Activated CD4-positive, alpha-beta T cell treated with anti-CD3 and anti-CD28 coated beads, Interleukin-2, amount 10 ng/mL, durations not matched to agents 7 days and 5 days (primary cell): ENCODE results near the gene MED13L. TPM values are rescaled to one million over a fixed set of nuclear protein-coding genes. Genes with fewer than 3 reads are reported as not detected.

ENCODE experiments used
- CTCF ChIA-PET: fragments of 350-600 bp; sonication (Branson Sonifier 250); formaldehyde crosslinking; loops from one replicate; lab custom pipeline; 2021; ENCODE audit warnings: antibody characterized with exemption; lab: Charles Lee
- POLR2A ChIA-PET: fragments of 350-600 bp; sonication (Branson Sonifier 250); formaldehyde crosslinking; loops from one replicate; lab custom pipeline; 2021; ENCODE audit warnings: antibody characterized with exemption; lab: Charles Lee
- DNase-seq: peaks from one replicate; pipeline ENCODE4 v3.0.0-alpha.2; 2020
- H3K27ac Mint-ChIP-seq: one replicate; pipeline ENCODE4 v1.8.0; 2021; ENCODE audit warnings: mild to moderate bottlenecking, moderate library complexity, mixed read lengths
- H3K27me3 Mint-ChIP-seq: one replicate; pipeline ENCODE4 v1.8.0; 2021; ENCODE audit warnings: mixed read lengths
- H3K36me3 Mint-ChIP-seq: one replicate; pipeline ENCODE4 v1.8.0; 2021; ENCODE audit warnings: low read depth, mixed read lengths
- H3K4me1 Mint-ChIP-seq: one replicate; pipeline ENCODE4 v1.8.0; 2021; ENCODE audit warnings: mixed read lengths
- H3K4me3 Mint-ChIP-seq: one replicate; pipeline ENCODE4 v1.8.0; 2021; ENCODE audit warnings: mild to moderate bottlenecking, moderate library complexity, mixed read lengths
- H3K9me3 Mint-ChIP-seq: one replicate; pipeline ENCODE4 v1.8.0; 2021; ENCODE audit warnings: mixed read lengths
- total RNA-seq, 2 experiments: library from RNA; stranded (reverse); gene quantifications; one replicate each; pipeline ENCODE4 v1.2.3, GENCODE V29; 2021

The MED13L gene
- total RNA-seq, 2 experiments from 2014 or later = 97.1 to 99.7 TPM

DNA sequence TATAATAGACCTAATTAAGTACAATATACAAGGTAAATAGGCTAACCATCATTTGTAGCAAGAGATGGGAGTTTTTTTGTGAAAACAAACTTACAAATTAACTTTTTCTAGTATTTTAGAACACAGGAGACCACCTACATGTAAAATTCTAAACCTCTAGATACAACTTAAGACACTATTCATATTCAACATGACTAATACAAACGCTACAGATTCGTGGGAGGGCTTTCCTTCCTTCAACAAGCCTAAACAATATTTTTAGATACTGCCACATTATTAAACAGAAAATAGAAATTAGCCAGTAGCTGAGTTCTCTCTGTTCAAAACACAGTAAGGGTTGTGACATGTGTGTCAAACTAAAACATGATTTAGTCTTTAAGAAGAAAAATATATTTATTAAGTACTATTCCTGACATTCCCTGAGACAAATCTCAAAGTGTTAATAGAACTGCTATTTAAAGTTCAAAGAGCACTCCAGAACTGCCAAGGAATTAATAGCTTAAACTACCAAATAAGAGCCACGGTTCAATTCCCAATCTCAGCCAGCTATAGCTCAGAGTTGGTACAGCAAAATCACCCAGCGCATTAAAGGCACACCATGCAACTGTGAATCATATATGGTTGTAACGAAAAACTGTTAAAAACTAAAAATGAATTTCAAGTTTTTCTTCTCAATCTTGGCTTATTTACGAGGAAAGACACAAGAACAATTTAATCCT lies 10.7 kb downstream of the MED13L start:
- Mint-ChIP-seq H3K4me1 (peaks cover 24% of the 10 kb centered on the region), H3K4me3 (no peak overlapping the region), H3K36me3 (peaks cover 6% of the 10 kb centered on the region), H3K9me3 (no peaks in the 10 kb centered on the region), H3K27ac (no peak overlapping the region), H3K27me3 (no peaks in the 10 kb centered on the region)
- no peak for DNase-seq
- CTCF ChIA-PET = interaction anchor here (1.0 to 1.2 kb wide), 2 partner anchors 18 to 19 kb away, joined by 3 read pairs; no protein-coding TSS in a partner anchor
- POLR2A ChIA-PET = no interaction called here

DNA sequence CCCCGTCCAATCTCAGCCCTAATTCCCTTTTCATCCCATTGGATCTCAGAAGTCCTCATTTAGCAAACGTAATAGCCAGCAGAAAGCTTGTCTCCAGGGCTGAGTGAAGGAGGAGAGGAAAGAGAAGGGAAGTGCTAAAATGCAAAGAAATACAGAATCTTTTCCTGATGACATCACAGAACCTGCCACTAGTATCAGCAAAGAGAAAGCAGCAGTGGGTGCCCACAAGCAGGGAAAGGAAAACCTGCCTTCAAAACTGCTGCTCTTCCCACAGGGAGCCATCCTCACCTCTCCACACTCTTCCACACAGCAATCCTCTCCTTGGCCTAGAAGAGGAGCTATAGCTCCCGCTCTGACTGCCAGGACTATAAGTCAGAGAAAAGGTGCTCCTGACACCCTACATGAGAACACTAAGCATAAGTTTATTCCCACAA lies 11.3 kb downstream of the MED13L start:
- H3K9me3 Mint-ChIP-seq = no peaks in the 10 kb centered on the region
- peaks cover 3% of the 10 kb centered on the region for H3K36me3 Mint-ChIP-seq
- ChIA-PET POLR2A (no interaction called here), CTCF (no interaction called here)
- H3K27ac Mint-ChIP-seq = no peak overlapping the region
- no peak for DNase-seq
- no peaks in the 10 kb centered on the region for H3K27me3 Mint-ChIP-seq
- no peak overlapping the region for H3K4me3 Mint-ChIP-seq
- peaks cover 25% of the 10 kb centered on the region for H3K4me1 Mint-ChIP-seq

GRCh38 chr12:116265351-116266147 lies 11.9 kb downstream of the MED13L start:
- Mint-ChIP-seq H3K4me1 (peaks cover 31% of the 10 kb centered on the region), H3K9me3 (no peaks in the 10 kb centered on the region), H3K27me3 (no peaks in the 10 kb centered on the region), H3K36me3 (peaks cover 3% of the 10 kb centered on the region), H3K4me3 (no peak overlapping the region), H3K27ac (no peak overlapping the region)
- DNase-seq = no peak
- CTCF ChIA-PET = no interaction called here
- POLR2A ChIA-PET = no interaction called here

- Mint-ChIP-seq H3K27me3 (no peaks in the 10 kb centered on the region), H3K4me1 (peaks cover 37% of the 10 kb centered on the region), H3K4me3 (no peak overlapping the region), H3K36me3 (peaks cover 3% of the 10 kb centered on the region), H3K27ac (no peak overlapping the region), H3K9me3 (no peaks in the 10 kb centered on the region)
- CTCF ChIA-PET = no interaction called here
- no peak for DNase-seq
- POLR2A ChIA-PET = no interaction called here
These were observed 12.9 kb downstream of the MED13L start for GRCh38 chr12:116264525-116265070.

DNA sequence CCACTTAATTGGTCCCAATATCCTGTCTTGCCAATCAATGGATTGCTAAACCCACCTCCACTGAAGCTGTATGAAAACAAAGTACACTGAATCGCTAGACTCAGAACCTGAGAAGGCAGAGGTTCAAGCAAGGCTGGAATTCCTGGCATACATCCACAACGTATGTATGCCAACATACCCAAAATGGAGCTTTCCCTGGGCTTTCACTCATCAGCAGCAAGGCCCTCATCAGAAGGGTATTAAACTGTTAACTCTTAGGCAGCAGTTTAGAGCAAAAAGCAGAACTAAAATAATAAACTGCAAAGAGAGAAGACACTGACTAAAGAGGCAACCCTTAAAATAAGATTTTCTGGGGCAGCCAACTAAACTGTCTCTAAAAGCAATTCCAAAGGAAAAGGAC lies 13.6 kb downstream of the MED13L start:
- ChIA-PET POLR2A (no interaction called here), CTCF (no interaction called here)
- H3K4me1 Mint-ChIP-seq = peaks cover 34% of the 10 kb centered on the region
- no peaks in the 10 kb centered on the region for H3K27me3 Mint-ChIP-seq
- H3K27ac Mint-ChIP-seq = no peak overlapping the region
- H3K9me3 Mint-ChIP-seq = no peaks in the 10 kb centered on the region
- DNase-seq = no peak
- H3K36me3 Mint-ChIP-seq = peaks cover 3% of the 10 kb centered on the region
- H3K4me3 Mint-ChIP-seq = no peak overlapping the region

DNA sequence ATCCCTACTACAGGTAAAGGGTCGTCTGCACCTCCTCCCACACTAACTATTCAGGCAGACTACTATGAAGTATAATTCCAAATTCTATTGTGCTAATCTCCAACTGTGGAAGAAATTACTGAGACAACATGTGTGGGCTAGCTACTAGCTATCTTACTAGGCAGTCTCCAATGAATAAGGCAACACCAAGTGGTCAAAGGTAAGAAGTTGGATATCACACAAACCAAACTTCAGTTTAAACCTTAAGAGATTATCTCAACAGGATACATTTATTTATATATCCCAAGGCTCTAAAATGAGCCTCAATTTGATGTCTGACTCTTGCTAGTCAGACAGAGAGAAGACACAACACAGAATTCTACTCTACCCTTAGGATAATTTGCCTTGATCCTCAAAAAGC lies 14.1 kb downstream of the MED13L start:
- Mint-ChIP-seq H3K4me1 (peaks cover 34% of the 10 kb centered on the region), H3K36me3 (peaks cover 3% of the 10 kb centered on the region), H3K4me3 (no peak overlapping the region), H3K27ac (no peak overlapping the region), H3K9me3 (no peaks in the 10 kb centered on the region), H3K27me3 (no peaks in the 10 kb centered on the region)
- ChIA-PET CTCF (no interaction called here), POLR2A (no interaction called here)
- no peak for DNase-seq

- Mint-ChIP-seq H3K4me1 (peaks cover 34% of the 10 kb centered on the region), H3K27me3 (no peaks in the 10 kb centered on the region), H3K27ac (no peak overlapping the region), H3K4me3 (no peak overlapping the region), H3K36me3 (peaks cover 3% of the 10 kb centered on the region), H3K9me3 (no peaks in the 10 kb centered on the region)
- ChIA-PET POLR2A (no interaction called here), CTCF (interaction anchor here (0.8 kb wide), 1 partner anchor 13 kb away, joined by 4 read pairs; no protein-coding TSS in a partner anchor)
- no peak for DNase-seq
These were observed 14.8 kb downstream of the MED13L start for GRCh38 chr12:116262741-116263140.

DNA sequence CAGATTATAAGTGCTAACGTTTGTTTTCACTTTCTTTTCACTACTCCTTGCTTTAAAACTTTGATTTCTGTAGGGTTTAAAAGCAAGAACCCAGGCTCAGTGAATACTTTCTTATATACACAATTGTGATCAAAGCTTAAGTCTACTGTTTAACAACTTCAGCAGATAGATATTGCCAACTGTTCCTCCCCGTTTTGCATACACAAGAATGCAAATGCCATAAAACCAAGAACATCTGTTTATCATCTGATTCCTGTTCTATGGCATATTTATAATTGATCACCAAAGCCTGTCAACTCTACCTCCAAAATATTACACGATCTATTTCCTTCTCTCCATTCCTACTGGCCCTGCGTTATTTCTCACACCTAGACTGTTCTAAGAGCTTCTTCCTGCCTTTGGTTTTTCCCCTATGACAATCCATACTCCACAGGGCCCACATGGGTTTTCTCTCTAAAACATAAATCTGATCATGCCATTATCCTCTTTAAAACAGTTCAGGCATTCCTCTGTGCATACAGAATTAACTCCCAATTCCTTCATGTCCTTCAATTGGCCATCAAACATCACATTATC lies 15.9 kb downstream of the MED13L start:
- CTCF ChIA-PET = no interaction called here
- H3K4me3 Mint-ChIP-seq = no peak overlapping the region
- POLR2A ChIA-PET = no interaction called here

DNA sequence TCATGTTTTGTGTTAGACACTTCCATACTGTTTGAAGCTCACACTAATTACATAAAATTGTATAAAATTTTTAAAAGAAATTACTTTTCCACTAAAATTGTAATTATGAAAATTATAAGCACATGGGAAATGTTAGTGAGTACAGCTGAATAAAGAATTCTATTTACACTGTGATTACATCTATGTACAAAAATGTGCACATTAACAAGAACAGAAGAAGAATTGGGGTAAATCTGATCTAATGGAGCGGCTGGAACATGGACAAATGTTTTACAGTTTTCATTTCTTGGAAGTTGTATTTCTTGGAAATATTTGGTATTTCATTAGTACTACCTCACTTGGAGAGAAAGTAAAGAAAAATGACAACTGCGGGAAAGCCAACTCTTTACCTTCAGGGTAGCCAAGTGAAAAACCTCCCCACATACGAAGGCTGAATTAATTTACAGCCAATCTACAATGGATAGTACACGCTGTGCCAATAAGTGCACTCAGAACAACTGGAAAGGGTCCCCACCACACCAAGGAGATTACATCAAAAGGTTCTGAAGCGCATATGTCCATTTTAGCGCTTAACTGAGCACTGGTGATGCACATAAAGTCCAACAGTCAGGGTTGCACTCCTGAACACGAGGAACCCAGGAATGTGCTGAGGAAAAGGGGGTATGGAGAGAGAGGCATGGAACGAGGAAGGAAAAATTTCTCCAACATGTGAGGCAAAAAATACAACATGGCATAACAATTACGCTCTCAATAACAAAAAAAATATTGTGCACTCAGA lies 17.5 kb downstream of the MED13L start:
- Mint-ChIP-seq H3K4me1 (peaks cover 38% of the 10 kb centered on the region), H3K27ac (no peak overlapping the region), H3K36me3 (peaks cover 3% of the 10 kb centered on the region), H3K4me3 (no peak overlapping the region), H3K27me3 (no peaks in the 10 kb centered on the region), H3K9me3 (no peaks in the 10 kb centered on the region)
- no peak for DNase-seq
- ChIA-PET CTCF (interaction anchor here (1.5 kb wide), 1 partner anchor 44 kb away, joined by 3 read pairs; no protein-coding TSS in a partner anchor), POLR2A (no interaction called here)

More for the DNA sequence above, 15.9 kb downstream of the MED13L start:
- H3K27me3 Mint-ChIP-seq = no peaks in the 10 kb centered on the region
- DNase-seq = no peak
- H3K27ac Mint-ChIP-seq = no peak overlapping the region
- H3K9me3 Mint-ChIP-seq = no peaks in the 10 kb centered on the region
- H3K4me1 Mint-ChIP-seq = peaks cover 37% of the 10 kb centered on the region
- H3K36me3 Mint-ChIP-seq = peaks cover 3% of the 10 kb centered on the region

DNA sequence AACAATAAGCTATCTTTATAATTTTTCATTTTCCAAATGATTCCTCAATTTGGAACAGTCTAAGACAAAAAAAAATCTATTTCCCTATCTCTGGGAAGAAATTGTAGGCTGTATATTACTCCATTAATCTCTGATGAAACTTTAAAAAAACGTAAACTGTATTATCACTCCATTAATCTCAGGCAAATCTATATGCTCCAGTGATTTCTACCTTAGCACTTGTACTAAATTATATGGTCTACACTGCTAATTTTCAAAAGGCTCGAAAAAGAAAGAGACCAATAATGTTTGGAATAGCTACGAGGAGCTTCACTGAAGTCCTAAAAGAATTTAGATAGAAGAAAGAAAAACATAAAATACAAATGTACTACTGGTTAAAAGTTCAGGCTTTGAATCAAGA lies 19.7 kb downstream of the MED13L start:
- POLR2A ChIA-PET = no interaction called here
- Mint-ChIP-seq H3K27ac (no peak overlapping the region), H3K9me3 (peaks cover 5% of the 10 kb centered on the region), H3K27me3 (no peaks in the 10 kb centered on the region), H3K4me3 (no peak overlapping the region), H3K36me3 (peaks cover 5% of the 10 kb centered on the region), H3K4me1 (peaks cover 26% of the 10 kb centered on the region)
- no peak for DNase-seq
- CTCF ChIA-PET = interaction anchor here (1.2 kb wide), 2 partner anchors 9 to 18 kb away, joined by 3 to 5 read pairs; no protein-coding TSS in a partner anchor

- H3K4me1 Mint-ChIP-seq = peaks cover 23% of the 10 kb centered on the region
- H3K27me3 Mint-ChIP-seq = no peaks in the 10 kb centered on the region
- POLR2A ChIA-PET = no interaction called here
These were observed 20.3 kb downstream of the MED13L start for GRCh38 chr12:116257215-116257614.

GRCh38 chr12:116249938-116250337 lies 27.6 kb downstream of the MED13L start:
- peaks cover 34% of the 10 kb centered on the region for H3K36me3 Mint-ChIP-seq
- no peak for DNase-seq
- H3K27me3 Mint-ChIP-seq = no peaks in the 10 kb centered on the region
- no peak overlapping the region for H3K27ac Mint-ChIP-seq
- H3K9me3 Mint-ChIP-seq = peaks cover 20% of the 10 kb centered on the region
- CTCF ChIA-PET = no interaction called here
- POLR2A ChIA-PET = no interaction called here
- H3K4me3 Mint-ChIP-seq = no peak overlapping the region
- H3K4me1 Mint-ChIP-seq = peaks cover 29% of the 10 kb centered on the region

More at GRCh38 chr12:116257215-116257614, 20.3 kb downstream of the MED13L start:
- Mint-ChIP-seq H3K27ac (no peak overlapping the region), H3K36me3 (peaks cover 11% of the 10 kb centered on the region), H3K4me3 (no peak overlapping the region), H3K9me3 (peaks cover 7% of the 10 kb centered on the region)
- CTCF ChIA-PET = interaction anchor here (1.0 to 1.2 kb wide), 3 partner anchors 9 to 19 kb away, joined by 3 to 5 read pairs (median 4); no protein-coding TSS in a partner anchor
- DNase-seq = no peak
